Measurements from ENCODE around the gene CNKSR2. TPM values are rescaled to one million over a fixed set of nuclear protein-coding genes. Genes with fewer than 3 reads are reported as not detected.

CNKSR2 gene
- total and polyA plus RNA-seq, 5 experiments from 2014 or later: 5.9 to 20.6 (median 7.1) TPM

DNA sequence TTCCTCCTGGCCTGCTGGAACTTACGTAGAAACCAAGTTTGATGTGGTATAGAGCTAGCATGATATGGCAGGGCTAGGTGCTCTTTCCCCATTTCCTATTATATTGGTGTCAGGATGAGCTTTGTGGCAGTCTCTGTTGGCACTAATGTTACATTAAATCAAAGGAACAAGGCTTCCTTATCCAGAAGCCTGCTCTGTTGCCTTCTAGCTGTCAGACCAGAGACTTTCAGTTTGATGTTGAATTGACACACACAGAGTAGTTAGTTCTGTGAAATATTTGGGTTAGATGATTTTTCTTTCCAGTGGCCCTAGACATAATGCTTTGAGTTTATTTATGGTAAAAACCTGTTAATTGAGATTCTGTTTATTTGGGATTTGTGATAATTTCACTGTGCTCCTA is 10.0 kb downstream of the CNKSR2 start:
- Mint-ChIP-seq H3K9me3 (no peaks in the 10 kb centered on the region), H3K27me3 (no peaks in the 10 kb centered on the region), H3K4me1 (peaks cover 6 to 22% (median 14%) of the 10 kb centered on the region in 4 donors), H3K36me3 (peaks cover 3 to 5% (median 5%) of the 10 kb centered on the region in 3 donors), H3K4me3 (no peak overlapping the region), H3K27ac (no peak overlapping the region)
- POLR2A ChIA-PET: interaction anchor here (1.4 kb wide), 1 partner anchor 10 kb away, joined by 6 read pairs; the partner anchor contains the start of gene CNKSR2
- DNase-seq (no peak), ATAC-seq (no peak)

DNA sequence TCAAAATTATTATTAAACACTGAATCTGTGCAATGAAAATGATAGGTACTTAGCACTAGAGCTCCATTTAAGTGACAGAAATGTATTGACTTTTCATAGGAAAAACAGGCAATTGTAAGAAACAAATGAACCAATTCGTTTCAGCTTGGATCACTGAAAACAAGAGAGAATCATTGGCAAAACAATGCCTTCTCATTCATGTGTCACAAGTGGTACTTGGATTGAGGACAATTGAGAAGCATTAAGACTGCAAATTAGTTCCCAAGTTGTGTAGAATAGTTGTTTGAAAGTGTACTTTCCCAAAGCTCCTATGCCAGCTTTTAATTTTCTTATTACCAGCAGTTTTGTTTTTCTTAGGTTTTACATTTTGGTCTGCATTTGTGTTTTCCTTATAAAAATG is 20.6 kb downstream of the CNKSR2 start:
- ATAC-seq (no peak), DNase-seq (no peak)
- peaks cover 0 to 8% (median 1%) of the 10 kb centered on the region in 9 donors for H3K9me3 Mint-ChIP-seq
- POLR2A ChIA-PET: no interaction called here
- peaks cover 4 to 21% (median 18%) of the 10 kb centered on the region in 4 donors for H3K4me1 Mint-ChIP-seq
- H3K27me3 Mint-ChIP-seq: no peaks in the 10 kb centered on the region
- H3K27ac Mint-ChIP-seq: no peak overlapping the region
- peaks cover 9 to 24% (median 18%) of the 10 kb centered on the region in 3 donors for H3K36me3 Mint-ChIP-seq
- H3K4me3 Mint-ChIP-seq: no peak overlapping the region

GRCh38 chrX:21398426-21398825 is 24.2 kb downstream of the CNKSR2 start:
- H3K27me3 Mint-ChIP-seq: no peaks in the 10 kb centered on the region
- ATAC-seq (no peak), DNase-seq (no peak)
- no peaks in the 10 kb centered on the region for H3K36me3 Mint-ChIP-seq
- H3K27ac Mint-ChIP-seq: no peak overlapping the region
- H3K4me3 Mint-ChIP-seq: no peak overlapping the region
- POLR2A ChIA-PET: no interaction called here
- H3K9me3 Mint-ChIP-seq: no peaks in the 10 kb centered on the region
- H3K4me1 Mint-ChIP-seq: peaks cover 0 to 25% (median 22%) of the 10 kb centered on the region in 4 donors

GRCh38 chrX:21400408-21401121 is 26.3 kb downstream of the CNKSR2 start:
- no peaks in the 10 kb centered on the region for H3K36me3 Mint-ChIP-seq
- H3K27me3 Mint-ChIP-seq: no peaks in the 10 kb centered on the region
- no peaks in the 10 kb centered on the region for H3K9me3 Mint-ChIP-seq
- no peak for DNase-seq
- ATAC-seq: no peak
- POLR2A ChIA-PET: no interaction called here
- H3K27ac Mint-ChIP-seq: no peak overlapping the region
- H3K4me3 Mint-ChIP-seq: no peak overlapping the region
- H3K4me1 Mint-ChIP-seq: peaks cover 0 to 23% (median 20%) of the 10 kb centered on the region in 4 donors

GRCh38 chrX:21408307-21408706 is 34.1 kb downstream of the CNKSR2 start:
- POLR2A ChIA-PET: no interaction called here
- Mint-ChIP-seq H3K9me3 (peaks cover 0 to 2% (median 0%) of the 10 kb centered on the region in 9 donors), H3K27ac (no peak overlapping the region), H3K36me3 (peaks cover 0 to 4% (median 4%) of the 10 kb centered on the region in 3 donors), H3K27me3 (no peaks in the 10 kb centered on the region), H3K4me3 (no peak overlapping the region), H3K4me1 (peaks cover 8 to 17% (median 10%) of the 10 kb centered on the region in 4 donors)
- ATAC-seq (no peak), DNase-seq (no peak)

DNA sequence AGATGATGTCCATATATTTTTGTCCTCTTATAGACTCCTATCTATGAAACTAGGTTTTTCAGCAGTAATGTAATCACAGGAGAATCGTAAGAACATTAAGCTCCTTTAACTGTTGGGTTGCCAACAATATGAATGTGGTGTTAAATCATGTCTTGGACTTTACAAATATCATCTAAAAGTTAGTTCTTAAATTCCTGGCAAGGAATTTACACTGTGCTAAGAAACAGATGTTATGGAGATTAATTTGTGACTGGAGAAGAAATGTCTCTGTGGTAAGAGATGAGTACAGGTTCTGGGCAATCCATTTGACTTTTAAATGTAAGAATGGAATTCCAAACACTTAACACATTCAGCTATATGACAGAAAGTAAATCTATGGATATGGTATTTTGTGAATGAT is 34.6 kb downstream of the CNKSR2 start:
- POLR2A ChIA-PET: no interaction called here

DNA sequence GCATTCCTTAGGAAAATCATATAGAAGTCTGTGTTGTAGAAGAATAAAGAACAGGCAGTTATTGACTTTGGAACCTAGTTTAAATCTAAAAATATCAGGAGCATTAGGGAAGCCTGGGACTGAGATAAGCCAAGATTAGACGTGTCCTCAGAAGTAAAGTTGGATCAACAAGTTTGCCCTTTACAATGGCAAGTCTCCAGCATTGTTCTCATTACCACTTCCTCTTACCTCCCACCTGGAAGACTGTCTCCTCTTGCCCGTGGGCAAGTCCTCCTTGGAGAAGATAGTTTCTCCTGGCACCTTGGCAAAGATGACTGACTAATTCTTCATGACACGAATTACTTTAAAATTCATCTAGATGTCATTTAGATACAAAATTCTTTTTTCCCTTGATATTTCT is 37.8 kb downstream of the CNKSR2 start:
- H3K27ac Mint-ChIP-seq: no peak overlapping the region
- H3K4me3 Mint-ChIP-seq: no peak overlapping the region
- POLR2A ChIA-PET: no interaction called here
- DNase-seq (no peak), ATAC-seq (no peak)
- H3K9me3 Mint-ChIP-seq: peaks cover 0 to 34% (median 12%) of the 10 kb centered on the region in 9 donors
- peaks cover 0 to 26% (median 18%) of the 10 kb centered on the region in 3 donors for H3K36me3 Mint-ChIP-seq
- no peaks in the 10 kb centered on the region for H3K27me3 Mint-ChIP-seq
- peaks cover 8 to 12% (median 10%) of the 10 kb centered on the region in 4 donors for H3K4me1 Mint-ChIP-seq

More for the DNA sequence above, 34.6 kb downstream of the CNKSR2 start:
- Mint-ChIP-seq H3K36me3 (peaks cover 0 to 8% (median 8%) of the 10 kb centered on the region in 3 donors), H3K9me3 (peaks cover 0 to 5% (median 0%) of the 10 kb centered on the region in 9 donors), H3K4me1 (peaks cover 8 to 16% (median 10%) of the 10 kb centered on the region in 4 donors), H3K27me3 (no peaks in the 10 kb centered on the region), H3K27ac (no peak overlapping the region), H3K4me3 (no peak overlapping the region)
- ATAC-seq: no peak
- no peak for DNase-seq

GRCh38 chrX:21412883-21413282 is 38.7 kb downstream of the CNKSR2 start:
- Mint-ChIP-seq H3K36me3 (peaks cover 0 to 31% (median 24%) of the 10 kb centered on the region in 3 donors), H3K9me3 (peaks cover 0 to 40% (median 20%) of the 10 kb centered on the region in 9 donors), H3K27me3 (no peaks in the 10 kb centered on the region), H3K4me1 (peaks cover 7 to 12% (median 8%) of the 10 kb centered on the region in 4 donors), H3K27ac (no peak overlapping the region), H3K4me3 (no peak overlapping the region)
- ATAC-seq (no peak), DNase-seq (no peak)
- POLR2A ChIA-PET: no interaction called here

DNA sequence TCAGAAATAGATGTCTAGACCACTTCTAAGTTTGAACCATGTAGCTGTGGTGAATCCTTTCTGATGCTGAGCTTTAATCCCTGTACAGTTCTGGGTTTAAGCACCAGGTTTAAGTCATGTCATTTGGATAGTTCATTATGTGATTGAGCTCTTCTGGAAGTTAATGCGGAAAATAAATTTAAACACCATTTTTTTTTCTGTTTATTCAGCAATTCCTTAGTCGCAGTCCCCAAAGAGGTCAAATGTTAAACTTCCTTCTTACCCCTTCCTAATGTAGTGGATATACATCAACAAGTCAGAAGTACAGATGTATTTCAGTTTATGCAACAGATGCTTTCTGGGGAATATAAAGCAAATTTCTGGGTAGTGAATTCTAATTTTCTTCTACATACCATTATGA is 52.9 kb downstream of the CNKSR2 start:
- Mint-ChIP-seq H3K36me3 (peaks cover 5 to 19% (median 10%) of the 10 kb centered on the region in 3 donors), H3K4me3 (no peak overlapping the region), H3K9me3 (no peaks in the 10 kb centered on the region), H3K4me1 (peaks cover 5 to 29% (median 6%) of the 10 kb centered on the region in 4 donors), H3K27me3 (no peaks in the 10 kb centered on the region), H3K27ac (peak overlapping the region in 1 of 10 donors; percentile 9)
- no peak for ATAC-seq
- POLR2A ChIA-PET: no interaction called here
- no peak for DNase-seq

GRCh38 chrX:21437036-21437435 is 62.8 kb downstream of the CNKSR2 start:
- no peaks in the 10 kb centered on the region for H3K9me3 Mint-ChIP-seq

DNA sequence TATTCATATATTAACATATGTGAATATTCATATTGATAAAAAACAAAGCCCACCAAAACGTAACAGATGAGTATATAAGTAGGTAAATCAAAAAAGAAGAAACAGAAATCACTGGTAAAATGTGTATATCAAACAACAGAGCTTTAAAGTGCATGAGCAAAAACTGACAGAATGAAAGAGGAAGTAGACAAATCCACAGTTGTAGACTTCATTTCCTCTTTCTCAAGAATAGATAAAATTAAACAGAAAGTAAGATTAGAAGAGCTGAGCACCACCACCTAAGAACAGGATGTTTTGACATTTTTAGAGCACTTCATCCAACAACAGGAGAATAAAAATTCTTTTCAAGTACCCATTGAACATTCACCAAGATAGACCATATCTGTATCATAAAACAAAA is 64.6 kb downstream of the CNKSR2 start:
- H3K4me1 Mint-ChIP-seq: peaks cover 0 to 49% (median 18%) of the 10 kb centered on the region in 4 donors
- H3K4me3 Mint-ChIP-seq: peak overlapping the region; percentile 59 to 86 (median 78)
- H3K27ac Mint-ChIP-seq: peak overlapping the region; percentile 67 to 99 (median 92)
- DNase-seq (peak in 3 of 10 donors; percentile 18 to 47 (median 47)), ATAC-seq (peak; percentile 95 to 97)
- no peaks in the 10 kb centered on the region for H3K27me3 Mint-ChIP-seq
- POLR2A ChIA-PET: interaction anchor here (0.5 to 2.9 kb wide), 2 partner anchors 64 to 1172 kb away, joined by 3 to 8 read pairs; partner anchors contain the start of genes CNKSR2 and RPS6KA3
- H3K36me3 Mint-ChIP-seq: no peaks in the 10 kb centered on the region
- H3K9me3 Mint-ChIP-seq: no peaks in the 10 kb centered on the region

More at GRCh38 chrX:21437036-21437435, 62.8 kb downstream of the CNKSR2 start:
- Mint-ChIP-seq H3K27ac (peak overlapping the region in 3 of 10 donors; percentile 33 to 40 (median 38)), H3K36me3 (no peaks in the 10 kb centered on the region), H3K4me1 (peaks cover 0 to 43% (median 17%) of the 10 kb centered on the region in 4 donors), H3K27me3 (no peaks in the 10 kb centered on the region), H3K4me3 (no peak overlapping the region)
- POLR2A ChIA-PET: no interaction called here
- no peak for ATAC-seq
- DNase-seq: no peak

DNA sequence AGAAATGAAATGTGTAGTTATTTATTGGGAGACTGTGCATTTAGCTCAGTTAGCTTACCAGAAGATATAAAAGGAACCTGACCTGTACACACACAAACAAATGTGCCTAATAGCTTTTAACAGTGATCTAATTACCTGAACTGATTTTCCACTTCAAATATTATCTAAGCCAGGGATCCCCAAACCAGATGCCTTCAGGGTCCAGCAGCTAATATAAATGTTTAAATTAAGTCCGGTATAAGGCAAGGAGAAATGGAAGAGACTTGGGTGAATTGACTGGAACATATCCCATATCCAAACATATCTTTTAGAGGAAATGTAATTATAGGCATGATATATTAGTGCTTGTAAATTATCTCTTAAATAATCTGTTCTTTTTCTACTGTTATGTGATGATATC is 66.7 kb downstream of the CNKSR2 start:
- no peaks in the 10 kb centered on the region for H3K36me3 Mint-ChIP-seq
- ATAC-seq (no peak), DNase-seq (no peak)
- peaks cover 0 to 44% (median 18%) of the 10 kb centered on the region in 4 donors for H3K4me1 Mint-ChIP-seq
- peak overlapping the region in 9 of 10 donors; percentile 7 to 99 (median 64) for H3K27ac Mint-ChIP-seq
- H3K4me3 Mint-ChIP-seq: no peak overlapping the region
- no peaks in the 10 kb centered on the region for H3K27me3 Mint-ChIP-seq
- POLR2A ChIA-PET: interaction anchor here (2.9 kb wide), 1 partner anchor 66 kb away, joined by 8 read pairs; the partner anchor contains the start of gene CNKSR2
- H3K9me3 Mint-ChIP-seq: no peaks in the 10 kb centered on the region

DNA sequence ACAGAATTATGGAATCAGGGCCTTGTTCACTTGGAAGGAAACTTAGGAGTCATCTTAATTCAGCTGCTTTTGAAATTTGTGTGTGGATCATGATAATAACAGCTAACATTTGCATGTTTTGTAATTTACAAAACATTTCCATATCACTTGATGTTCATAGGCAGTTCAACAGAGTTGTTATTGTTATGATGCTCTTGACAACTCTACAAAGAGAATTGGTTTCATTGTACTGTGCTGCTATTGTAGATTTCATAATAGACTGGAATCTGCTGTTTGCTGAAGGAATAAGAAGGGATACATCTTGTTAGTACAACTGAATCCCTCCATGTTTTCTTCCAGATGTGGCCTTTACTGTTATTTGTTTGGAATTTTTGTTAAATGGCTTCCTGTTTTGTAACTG is 83.5 kb downstream of the CNKSR2 start:
- ATAC-seq: no peak
- POLR2A ChIA-PET: no interaction called here

More for the DNA sequence above, 83.5 kb downstream of the CNKSR2 start:
- Mint-ChIP-seq H3K4me3 (no peak overlapping the region), H3K9me3 (peaks cover 0 to 10% (median 0%) of the 10 kb centered on the region in 9 donors), H3K36me3 (peaks cover 7 to 14% (median 13%) of the 10 kb centered on the region in 3 donors), H3K27ac (no peak overlapping the region), H3K27me3 (no peaks in the 10 kb centered on the region), H3K4me1 (peaks cover 5 to 13% (median 6%) of the 10 kb centered on the region in 4 donors)
- no peak for DNase-seq

Measured in naive thymus-derived CD8-positive, alpha-beta T cell (primary cell).